Natural killer cell treated with Interleukin-12 subunit alpha and Interleukin-12 subunit beta and Interleukin-15 and Interleukin-18, amount 100 ng/mL, for 72 hours (primary cell): ENCODE data around the gene RIN3. TPM values are rescaled to one million over a fixed set of nuclear protein-coding genes. Genes with fewer than 3 reads are reported as not detected.

Experiments
- ATAC-seq, 2 donors: fragments of 150-1000 bp; cut with Tn5 transposase in 1 of 2; sonication (Bioruptor Pico), chemical (Tn5 transposase) in 1 of 2; 2 replicates each; pipeline ENCODE4 v1.10.0; 2021
- DNase-seq: peaks from one replicate; pipeline ENCODE4 v3.0.0; 2022; ENCODE audit warnings: low spot score
- H3K27ac Mint-ChIP-seq, 2 donors: 1 replicate in 1 of 2; 2 replicates in 1 of 2; pipeline ENCODE4 v1.8.0; 2022; ENCODE audit warnings: mixed read lengths in 2 of 2, mild to moderate bottlenecking in 1 of 2, moderate library complexity in 1 of 2
- H3K27me3 Mint-ChIP-seq, 2 donors: 1 replicate in 1 of 2; 2 replicates in 1 of 2; pipeline ENCODE4 v1.8.0; 2022; ENCODE audit warnings: mixed read lengths in 2 of 2
- H3K36me3 Mint-ChIP-seq: one replicate; pipeline ENCODE4 v1.8.0; 2022; ENCODE audit warnings: mixed read lengths
- H3K4me1 Mint-ChIP-seq, 2 donors: 1 replicate in 1 of 2; 2 replicates in 1 of 2; pipeline ENCODE4 v1.8.0; 2022; ENCODE audit warnings: low read depth in 2 of 2, mixed read lengths in 2 of 2, mild to moderate bottlenecking in 1 of 2
- H3K4me3 Mint-ChIP-seq: one replicate; pipeline ENCODE4 v1.8.0; 2022; ENCODE audit warnings: mixed read lengths
- H3K9me3 Mint-ChIP-seq: 2 replicates; pipeline ENCODE4 v1.8.0; 2022; ENCODE audit warnings: mixed read lengths
- total RNA-seq, 2 donors: library from RNA; stranded (reverse); gene quantifications; one replicate each; pipeline ENCODE4 v1.2.3, GENCODE V29; 2022

The RIN3 gene
- total RNA-seq, 2 donors from 2014 or later: 151 to 202 TPM

DNA sequence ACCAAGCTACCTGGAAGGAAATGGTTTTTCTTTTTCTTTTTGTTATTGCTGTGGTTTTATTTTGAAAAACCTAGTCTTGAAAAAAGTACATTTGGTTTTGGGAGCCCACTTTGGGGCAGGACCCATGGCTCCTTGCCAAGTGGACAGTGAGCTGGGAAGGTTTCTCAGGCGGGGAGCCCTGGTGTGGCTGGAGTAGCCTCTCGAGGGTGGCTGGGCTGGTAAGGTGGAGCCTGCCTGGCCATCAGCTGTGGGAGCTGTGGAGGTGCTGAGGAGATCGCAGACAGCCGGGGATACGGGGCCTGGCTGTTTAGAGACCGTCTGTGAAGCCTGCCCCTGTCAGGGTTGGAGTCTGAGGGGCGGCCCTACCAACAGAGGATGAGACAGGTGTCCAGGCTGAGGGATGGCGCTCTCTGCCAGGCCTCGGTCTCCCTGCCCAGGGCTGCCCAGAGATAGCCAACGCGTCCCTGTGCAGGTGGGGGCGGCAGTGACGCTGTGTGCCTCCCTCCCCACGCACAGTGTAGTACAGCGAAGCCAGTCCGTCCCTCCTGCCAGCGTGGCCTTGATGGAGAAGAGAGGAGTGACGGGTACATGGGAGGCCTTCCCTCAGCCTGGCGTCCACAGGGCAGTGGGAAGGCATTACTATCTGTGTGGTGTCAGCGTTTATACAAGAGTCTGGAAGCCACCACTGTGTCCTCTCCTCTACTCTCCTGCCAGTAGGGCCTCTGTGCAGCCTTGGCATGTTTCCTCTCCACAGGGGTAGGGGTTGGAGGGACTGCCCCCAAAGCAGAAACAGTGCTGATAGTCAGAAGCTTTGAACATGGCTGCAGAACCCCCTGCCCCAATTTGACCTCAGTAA is 5.9 kb downstream of the RIN3 start:
- Mint-ChIP-seq H3K36me3 (peaks cover 17% of the 10 kb centered on the region), H3K4me3 (peak overlapping the region; percentile 87), H3K27ac (peak overlapping the region; percentile 99 to 100), H3K4me1 (peaks cover 71 to 84% of the 10 kb centered on the region in 2 donors), H3K9me3 (peaks cover 5% of the 10 kb centered on the region), H3K27me3 (no peaks in the 10 kb centered on the region)
- DNase-seq: no peak
- ATAC-seq: peak; percentile 58 to 77

DNA sequence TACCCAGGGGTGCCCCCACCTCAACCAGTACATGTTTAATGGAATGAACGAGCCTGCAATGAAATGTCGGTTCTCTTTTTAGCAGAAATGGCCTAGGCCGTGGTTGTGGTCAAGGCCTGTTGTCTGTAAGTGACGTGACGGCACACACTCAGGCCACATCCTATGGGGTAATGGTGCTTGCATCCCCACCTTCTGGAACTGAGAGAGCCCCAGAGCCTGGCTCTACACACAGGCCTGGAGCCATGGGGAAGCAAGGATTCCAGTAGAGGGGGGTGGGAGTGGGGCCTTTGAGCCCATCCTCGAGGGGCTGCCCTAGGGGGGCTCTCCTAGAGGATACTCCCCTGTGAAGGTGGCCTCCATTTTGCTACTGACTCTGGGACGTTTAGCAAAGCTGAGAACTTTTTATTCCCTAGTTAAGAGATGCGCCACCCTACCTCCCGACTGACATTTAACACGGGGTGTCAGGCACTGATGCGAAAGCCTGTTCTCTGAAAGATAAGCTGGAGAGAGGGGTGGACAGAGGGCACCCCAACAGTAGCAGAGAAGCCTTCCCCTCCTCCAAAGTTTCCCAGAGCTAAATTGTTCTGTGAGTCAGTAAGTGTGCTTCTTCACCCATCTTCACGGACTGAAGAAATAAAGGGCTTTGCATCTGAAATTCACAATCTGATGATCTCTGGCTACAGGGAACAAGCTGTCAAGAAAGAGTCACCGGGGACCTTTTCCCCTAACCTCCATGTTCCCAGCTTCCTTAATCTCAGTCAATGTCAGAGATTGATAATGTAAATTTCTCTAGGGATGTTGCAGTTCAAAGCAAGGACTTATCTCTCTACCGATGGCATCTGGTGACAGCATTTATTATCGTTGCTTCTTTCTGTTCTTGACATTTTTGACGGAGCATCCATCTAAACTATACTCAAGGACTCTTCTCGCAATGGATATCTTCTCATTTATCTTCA is 6.8 kb downstream of the RIN3 start:
- Mint-ChIP-seq H3K36me3 (peaks cover 17% of the 10 kb centered on the region), H3K9me3 (peaks cover 5% of the 10 kb centered on the region), H3K27me3 (no peaks in the 10 kb centered on the region), H3K27ac (peak overlapping the region; percentile 99 to 100), H3K4me3 (peak overlapping the region; percentile 87), H3K4me1 (peaks cover 80 to 93% of the 10 kb centered on the region in 2 donors)
- peak; percentile 89 to 94 for ATAC-seq
- DNase-seq: peak; percentile 86

DNA sequence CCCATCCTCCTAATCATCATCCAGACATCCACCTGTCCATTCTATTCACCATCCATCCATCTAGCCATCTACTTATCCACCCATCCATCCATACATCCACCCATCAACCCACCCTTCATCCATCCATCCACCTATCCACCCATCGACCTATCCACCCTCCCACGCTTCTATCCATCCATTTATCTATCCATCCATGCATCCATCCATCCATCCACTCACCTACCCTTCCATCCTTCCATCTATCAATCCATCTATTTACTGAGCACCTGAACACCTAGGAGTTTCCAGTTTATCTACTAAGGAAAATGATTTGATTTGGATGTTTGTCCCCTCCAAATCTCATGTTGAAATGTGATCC is 7.5 kb downstream of the RIN3 start:
- Mint-ChIP-seq H3K4me3 (peak overlapping the region; percentile 87), H3K27me3 (no peaks in the 10 kb centered on the region), H3K4me1 (peaks cover 76 to 90% of the 10 kb centered on the region in 2 donors), H3K27ac (peak overlapping the region; percentile 99 to 100), H3K9me3 (peaks cover 5% of the 10 kb centered on the region), H3K36me3 (peaks cover 13% of the 10 kb centered on the region)
- ATAC-seq (no peak), DNase-seq (no peak)

DNA sequence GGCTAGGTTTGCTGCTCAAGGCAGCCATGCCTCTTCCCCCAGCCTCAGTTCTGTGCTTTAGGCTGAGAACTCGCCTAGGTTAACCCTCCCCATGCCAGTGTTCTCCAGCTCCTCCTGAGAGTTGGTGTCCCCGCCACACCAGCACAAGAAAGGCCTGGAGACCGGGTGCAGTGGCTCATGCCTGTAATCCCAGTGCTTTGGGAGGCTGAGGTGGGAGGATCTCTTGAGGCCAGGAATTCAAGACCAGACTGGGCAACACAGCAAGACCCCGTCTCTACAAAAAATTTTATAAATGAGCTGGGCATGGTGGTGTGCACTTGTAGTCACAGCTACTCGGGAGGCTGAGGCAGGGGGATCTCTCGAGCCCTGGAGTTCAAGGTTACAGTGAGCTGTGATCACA is 10.2 kb downstream of the RIN3 start:
- DNase-seq: no peak
- Mint-ChIP-seq H3K9me3 (peaks cover 8% of the 10 kb centered on the region), H3K27me3 (no peaks in the 10 kb centered on the region), H3K4me1 (peaks cover 71 to 88% of the 10 kb centered on the region in 2 donors), H3K36me3 (peaks cover 13% of the 10 kb centered on the region), H3K27ac (peak overlapping the region; percentile 99 to 100), H3K4me3 (peak overlapping the region; percentile 66)
- ATAC-seq: no peak

DNA sequence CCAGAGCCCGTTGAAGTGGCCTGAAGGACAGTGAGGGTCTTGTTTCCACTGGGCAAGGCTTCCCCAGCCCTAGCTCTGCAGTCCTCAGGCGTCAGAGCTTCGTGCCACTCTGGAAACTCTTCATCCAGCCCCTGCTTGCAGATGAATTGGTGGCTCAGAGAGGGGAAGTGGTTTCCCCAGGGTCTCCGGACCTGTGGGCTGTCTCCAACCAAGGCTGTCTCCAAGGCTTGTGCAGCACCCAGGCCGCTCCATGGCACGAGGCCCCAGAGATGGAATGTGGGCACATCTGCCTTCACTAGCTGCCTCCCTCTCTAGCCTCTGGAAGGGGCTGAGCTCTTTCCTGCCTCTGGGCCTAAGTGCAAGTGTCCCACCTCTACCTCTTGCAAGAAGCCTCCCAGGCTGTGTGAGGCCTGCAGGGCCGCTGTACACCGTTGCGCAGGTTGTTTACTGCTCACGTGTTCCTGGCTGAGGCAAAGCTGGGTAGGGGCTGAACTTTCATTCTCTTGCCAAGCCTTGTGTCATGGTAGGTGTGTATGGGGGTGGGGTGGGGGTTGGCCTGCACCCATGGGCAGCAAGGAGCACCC is 11.1 kb downstream of the RIN3 start:
- Mint-ChIP-seq H3K4me1 (peaks cover 66 to 83% of the 10 kb centered on the region in 2 donors), H3K9me3 (peaks cover 9% of the 10 kb centered on the region), H3K27ac (peak overlapping the region; percentile 99 to 100), H3K27me3 (no peaks in the 10 kb centered on the region), H3K4me3 (peak overlapping the region; percentile 66), H3K36me3 (peaks cover 13% of the 10 kb centered on the region)
- peak in 1 of 2 donors; percentile 47 for ATAC-seq
- DNase-seq: no peak

DNA sequence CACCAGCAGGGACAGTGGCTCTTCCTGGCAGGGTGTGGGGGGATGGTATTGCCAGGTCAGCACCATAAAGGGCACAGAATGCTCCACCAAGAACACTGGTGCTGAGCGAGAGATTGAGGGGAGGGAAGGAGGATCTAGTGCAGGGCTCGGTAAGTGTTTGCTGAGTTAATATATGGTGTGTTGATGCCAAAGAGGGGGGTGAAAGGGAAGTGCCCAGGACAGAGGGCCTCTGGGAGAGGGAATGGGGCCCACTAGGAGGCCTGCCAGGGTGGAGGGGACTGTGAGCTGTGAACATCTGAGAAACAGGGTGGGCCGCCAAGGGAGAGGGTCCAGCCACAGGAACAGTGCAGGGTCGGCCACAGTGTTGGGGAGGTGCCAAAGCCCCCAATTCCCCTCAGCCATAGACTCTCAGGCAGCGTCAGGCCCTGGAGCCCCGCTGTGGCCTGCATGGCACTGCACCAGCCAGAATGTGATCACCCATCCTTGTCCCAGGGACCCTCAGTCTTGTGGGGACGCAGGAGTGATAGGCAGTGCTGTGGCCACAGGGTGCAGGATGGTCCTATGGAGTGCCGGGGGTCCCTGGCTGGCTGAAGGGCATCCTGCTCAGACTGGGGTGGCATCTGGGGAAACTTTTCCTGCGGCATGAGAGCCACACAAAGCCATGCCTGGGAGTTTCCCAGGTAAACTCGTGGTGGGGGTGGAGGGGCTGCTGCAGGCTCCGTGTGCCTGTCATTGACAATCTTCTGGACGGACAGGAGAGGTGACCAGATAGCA is 11.9 kb downstream of the RIN3 start:
- no peak for DNase-seq
- no peaks in the 10 kb centered on the region for H3K27me3 Mint-ChIP-seq
- ATAC-seq: no peak
- peak overlapping the region; percentile 99 to 100 for H3K27ac Mint-ChIP-seq
- peaks cover 65 to 83% of the 10 kb centered on the region in 2 donors for H3K4me1 Mint-ChIP-seq
- peaks cover 13% of the 10 kb centered on the region for H3K36me3 Mint-ChIP-seq
- H3K4me3 Mint-ChIP-seq: peak overlapping the region; percentile 66
- H3K9me3 Mint-ChIP-seq: peaks cover 14% of the 10 kb centered on the region

DNA sequence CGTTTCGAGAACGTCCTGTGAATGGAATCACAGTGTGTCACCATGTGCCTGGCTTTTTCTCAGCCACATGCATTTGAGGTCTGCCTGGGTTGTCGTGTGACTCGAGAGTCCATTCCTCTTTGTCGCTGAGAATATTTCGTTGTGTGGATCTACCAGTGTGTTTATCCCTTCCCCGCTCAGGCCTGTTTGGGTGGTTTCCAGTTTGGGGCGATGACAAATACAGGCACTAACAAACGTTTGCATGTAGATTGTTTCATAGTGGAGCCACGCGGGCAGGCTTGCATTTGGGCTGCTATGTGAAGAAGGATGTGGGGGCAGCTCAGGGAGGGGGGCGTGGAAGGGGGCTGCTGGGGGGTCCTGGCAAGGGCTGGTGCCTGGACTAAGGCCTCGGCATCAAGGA is 14.1 kb downstream of the RIN3 start:
- no peaks in the 10 kb centered on the region for H3K27me3 Mint-ChIP-seq
- DNase-seq: no peak
- ATAC-seq: peak in 1 of 2 donors; percentile 43
- peak overlapping the region; percentile 98 to 100 for H3K27ac Mint-ChIP-seq
- H3K9me3 Mint-ChIP-seq: peaks cover 9% of the 10 kb centered on the region
- H3K4me1 Mint-ChIP-seq: peaks cover 66 to 83% of the 10 kb centered on the region in 2 donors
- no peaks in the 10 kb centered on the region for H3K36me3 Mint-ChIP-seq
- peak overlapping the region; percentile 88 for H3K4me3 Mint-ChIP-seq

DNA sequence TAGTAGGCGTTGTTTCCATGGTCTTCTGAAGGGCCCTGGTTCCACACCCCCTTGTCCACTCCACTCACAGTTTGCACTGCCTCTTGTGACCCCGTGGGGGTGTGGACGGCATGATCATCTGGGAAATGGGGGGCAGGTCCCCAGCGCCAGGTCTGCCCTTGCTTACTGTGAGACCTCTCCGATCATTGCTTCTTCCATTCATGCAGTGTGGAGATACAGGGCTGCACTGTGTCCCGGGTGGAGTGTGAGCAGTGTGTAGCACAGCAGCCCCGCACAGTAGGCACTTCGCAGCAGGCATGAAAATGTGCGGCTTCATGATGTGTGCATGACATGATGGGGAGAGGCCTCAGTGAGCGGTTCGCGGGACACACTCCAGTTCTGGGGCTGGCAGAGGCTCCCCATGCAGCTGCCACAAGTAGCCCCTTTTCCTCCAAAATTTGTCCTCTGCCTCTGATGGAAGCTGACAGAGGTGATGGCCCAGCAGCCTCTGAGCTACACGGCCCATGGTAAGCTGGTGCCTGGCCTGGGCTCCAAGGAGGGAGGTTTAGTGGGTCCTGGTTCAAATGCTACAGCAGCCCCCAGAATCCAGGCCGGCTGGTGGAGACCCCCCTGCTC is 15.0 kb downstream of the RIN3 start:
- peak overlapping the region; percentile 88 for H3K4me3 Mint-ChIP-seq
- ATAC-seq (no peak), DNase-seq (no peak)
- H3K9me3 Mint-ChIP-seq: peaks cover 9% of the 10 kb centered on the region
- no peaks in the 10 kb centered on the region for H3K27me3 Mint-ChIP-seq
- peak overlapping the region; percentile 98 to 100 for H3K27ac Mint-ChIP-seq
- H3K4me1 Mint-ChIP-seq: peaks cover 71 to 85% of the 10 kb centered on the region in 2 donors
- H3K36me3 Mint-ChIP-seq: no peaks in the 10 kb centered on the region

DNA sequence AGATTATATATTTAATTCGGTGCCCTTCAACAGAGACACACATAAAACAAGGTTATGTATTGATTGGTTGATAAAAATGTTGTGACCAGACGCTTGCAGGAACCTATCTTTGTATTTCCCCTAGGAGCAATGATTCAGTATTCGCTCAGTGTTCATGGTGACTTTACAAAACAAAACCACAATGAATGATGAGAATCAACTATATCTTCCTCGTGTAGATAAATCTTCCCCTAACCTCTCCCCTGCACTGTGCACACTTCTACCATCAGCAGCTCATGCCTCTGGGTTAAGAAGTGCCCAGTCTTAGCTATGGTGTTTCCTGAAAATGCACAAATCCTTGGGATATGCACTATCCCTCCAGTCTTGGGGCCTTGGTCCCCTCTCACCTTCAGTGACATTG is 16.3 kb downstream of the RIN3 start:
- no peak for DNase-seq
- no peaks in the 10 kb centered on the region for H3K36me3 Mint-ChIP-seq
- H3K27ac Mint-ChIP-seq: peak overlapping the region; percentile 98 to 100
- H3K9me3 Mint-ChIP-seq: peaks cover 9% of the 10 kb centered on the region
- H3K4me3 Mint-ChIP-seq: peak overlapping the region; percentile 88
- H3K4me1 Mint-ChIP-seq: peaks cover 70 to 82% of the 10 kb centered on the region in 2 donors
- peak in 1 of 2 donors; percentile 43 for ATAC-seq
- H3K27me3 Mint-ChIP-seq: no peaks in the 10 kb centered on the region

DNA sequence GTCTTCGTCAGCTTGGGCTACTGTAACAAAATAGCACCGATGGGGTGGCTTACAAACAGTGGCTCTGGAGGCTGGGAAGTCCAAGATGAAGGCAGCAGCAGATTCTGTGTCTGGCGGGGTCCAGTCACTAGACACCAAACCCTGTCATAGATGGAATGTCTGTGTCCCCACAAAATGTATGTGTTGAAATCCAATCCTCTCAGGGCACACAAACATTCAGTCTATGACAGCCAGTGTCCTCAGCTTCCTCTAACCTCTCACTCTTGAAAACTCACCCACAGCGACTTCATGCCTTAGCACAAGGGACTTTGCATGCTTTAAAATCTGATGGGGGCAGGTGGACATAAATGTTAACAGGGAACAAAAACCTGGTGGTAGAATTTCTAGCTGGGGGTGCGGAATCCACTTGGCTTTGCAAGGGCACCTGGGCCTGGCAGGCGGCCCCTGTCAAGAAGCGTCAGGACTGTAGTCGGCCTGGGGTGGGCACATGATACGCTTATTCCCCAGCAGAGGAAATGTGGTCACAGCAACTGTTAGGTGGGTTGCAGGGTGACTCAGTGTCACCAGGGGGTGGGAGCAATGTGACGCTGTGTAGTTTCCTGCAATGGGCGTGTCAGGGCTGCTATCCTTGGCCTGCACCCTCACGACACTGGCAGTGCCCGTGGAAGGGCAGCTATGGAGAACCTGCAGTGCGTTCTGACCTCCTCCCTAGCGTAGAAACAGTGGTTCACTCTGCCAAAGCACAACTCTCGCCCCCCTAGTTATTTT is 17.7 kb downstream of the RIN3 start:
- ATAC-seq (peak; percentile 92 to 96), DNase-seq (peak; percentile 94)
- H3K4me1 Mint-ChIP-seq: peaks cover 75 to 88% of the 10 kb centered on the region in 2 donors
- peaks cover 4% of the 10 kb centered on the region for H3K36me3 Mint-ChIP-seq
- H3K4me3 Mint-ChIP-seq: peak overlapping the region; percentile 88
- H3K27ac Mint-ChIP-seq: peak overlapping the region; percentile 98 to 100
- peaks cover 9% of the 10 kb centered on the region for H3K9me3 Mint-ChIP-seq
- no peaks in the 10 kb centered on the region for H3K27me3 Mint-ChIP-seq

DNA sequence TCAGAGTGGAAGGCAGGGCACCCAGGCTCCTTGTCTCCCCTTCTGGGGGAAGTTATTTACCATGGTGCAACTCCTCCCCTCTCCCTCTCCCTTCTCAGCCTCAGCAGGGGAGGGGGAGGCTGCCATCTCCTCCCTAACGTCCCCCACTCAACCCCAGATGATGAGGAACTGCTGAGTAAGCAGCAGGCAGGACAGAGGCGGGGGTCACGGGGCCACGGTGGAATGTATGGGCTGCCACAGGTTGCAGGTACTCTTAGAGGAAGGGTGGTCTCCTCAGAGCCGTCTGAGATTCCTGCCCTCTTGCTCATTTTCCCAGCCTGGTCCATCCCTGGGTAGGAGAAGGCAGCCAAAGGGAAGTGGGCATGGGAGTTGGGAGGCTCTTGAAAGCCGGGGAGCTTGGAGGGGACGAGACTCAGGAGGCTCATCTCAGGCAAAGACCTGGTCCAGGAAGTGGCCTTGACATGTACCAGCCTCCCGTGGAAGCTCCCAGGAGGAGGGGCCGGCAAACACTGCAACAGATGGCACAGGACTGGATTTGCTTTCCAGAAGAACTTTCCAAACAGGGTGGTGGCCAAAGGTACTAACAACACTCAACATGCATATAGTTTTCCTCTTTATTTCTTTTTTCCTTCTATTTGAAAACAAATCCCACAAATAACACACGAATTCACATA is 19.0 kb downstream of the RIN3 start:
- H3K4me1 Mint-ChIP-seq: peaks cover 74 to 84% of the 10 kb centered on the region in 2 donors
- DNase-seq: no peak
- peaks cover 5% of the 10 kb centered on the region for H3K36me3 Mint-ChIP-seq
- H3K9me3 Mint-ChIP-seq: peaks cover 7% of the 10 kb centered on the region
- ATAC-seq: no peak
- H3K27me3 Mint-ChIP-seq: no peaks in the 10 kb centered on the region
- H3K4me3 Mint-ChIP-seq: peak overlapping the region; percentile 88
- peak overlapping the region; percentile 98 to 100 for H3K27ac Mint-ChIP-seq
